T-helper 2 cell treated with Interferon-gamma antibody and Interleukin-4, amounts not matched to agents 5 μg/mL and 100 μg/mL, for 36 hours (primary cell): Measurements from ENCODE around the gene CERK.

Source experiments
- DNase-seq: peaks from one replicate; pipeline ENCODE4 v3.0.0; 2021; ENCODE audit warnings: low spot score
- H3K27ac Mint-ChIP-seq: one replicate; pipeline ENCODE4 v1.8.0; 2021; ENCODE audit warnings: mild to moderate bottlenecking, mixed read lengths
- H3K27me3 Mint-ChIP-seq: one replicate; pipeline ENCODE4 v1.8.0; 2021; ENCODE audit warnings: low read depth, mixed read lengths
- H3K36me3 Mint-ChIP-seq: one replicate; pipeline ENCODE4 v1.8.0; 2021; ENCODE audit warnings: low read depth, mixed read lengths
- H3K4me1 Mint-ChIP-seq: one replicate; pipeline ENCODE4 v1.8.0; 2021; ENCODE audit warnings: low read depth, mixed read lengths
- H3K4me3 Mint-ChIP-seq: one replicate; pipeline ENCODE4 v1.8.0; 2022; ENCODE audit warnings: mild to moderate bottlenecking, moderate library complexity, mixed read lengths
- H3K9me3 Mint-ChIP-seq: one replicate; pipeline ENCODE4 v1.8.0; 2021; ENCODE audit warnings: mixed read lengths

The CERK gene

GRCh38 chr22:46726066-46726985, 11.7 kb downstream of the CERK start:
- H3K27me3 Mint-ChIP-seq: no peaks in the 10 kb centered on the region
- no peak overlapping the region for H3K4me3 Mint-ChIP-seq
- peaks cover 5% of the 10 kb centered on the region for H3K4me1 Mint-ChIP-seq
- no peak overlapping the region for H3K27ac Mint-ChIP-seq
- H3K9me3 Mint-ChIP-seq: no peaks in the 10 kb centered on the region
- no peak for DNase-seq
- H3K36me3 Mint-ChIP-seq: peaks cover 24% of the 10 kb centered on the region

- no peak for DNase-seq
- Mint-ChIP-seq H3K36me3 (peaks cover 24% of the 10 kb centered on the region), H3K4me3 (no peak overlapping the region)
These were observed 13.0 kb downstream of the CERK start for GRCh38 chr22:46725096-46725495.

GRCh38 chr22:46723882-46724281, 14.2 kb downstream of the CERK start:
- no peak for DNase-seq
- peaks cover 32% of the 10 kb centered on the region for H3K36me3 Mint-ChIP-seq
- no peaks in the 10 kb centered on the region for H3K27me3 Mint-ChIP-seq
- H3K9me3 Mint-ChIP-seq: no peaks in the 10 kb centered on the region
- no peak overlapping the region for H3K4me3 Mint-ChIP-seq
- H3K4me1 Mint-ChIP-seq: no peaks in the 10 kb centered on the region
- H3K27ac Mint-ChIP-seq: no peak overlapping the region

More at GRCh38 chr22:46725096-46725495, 13.0 kb downstream of the CERK start:
- H3K9me3 Mint-ChIP-seq: no peaks in the 10 kb centered on the region
- H3K4me1 Mint-ChIP-seq: peaks cover 2% of the 10 kb centered on the region
- H3K27ac Mint-ChIP-seq: no peak overlapping the region
- no peaks in the 10 kb centered on the region for H3K27me3 Mint-ChIP-seq

- no peak overlapping the region for H3K27ac Mint-ChIP-seq
- no peak for DNase-seq
These were observed 16.5 kb downstream of the CERK start for GRCh38 chr22:46721501-46722085.

GRCh38 chr22:46719921-46720320, 18.1 kb downstream of the CERK start:
- Mint-ChIP-seq H3K36me3 (peaks cover 46% of the 10 kb centered on the region), H3K9me3 (no peaks in the 10 kb centered on the region), H3K27me3 (no peaks in the 10 kb centered on the region), H3K4me3 (no peak overlapping the region), H3K4me1 (no peaks in the 10 kb centered on the region), H3K27ac (no peak overlapping the region)
- DNase-seq: no peak

More at GRCh38 chr22:46721501-46722085, 16.5 kb downstream of the CERK start:
- Mint-ChIP-seq H3K4me3 (no peak overlapping the region), H3K9me3 (no peaks in the 10 kb centered on the region), H3K27me3 (no peaks in the 10 kb centered on the region), H3K36me3 (peaks cover 44% of the 10 kb centered on the region), H3K4me1 (no peaks in the 10 kb centered on the region)

DNA sequence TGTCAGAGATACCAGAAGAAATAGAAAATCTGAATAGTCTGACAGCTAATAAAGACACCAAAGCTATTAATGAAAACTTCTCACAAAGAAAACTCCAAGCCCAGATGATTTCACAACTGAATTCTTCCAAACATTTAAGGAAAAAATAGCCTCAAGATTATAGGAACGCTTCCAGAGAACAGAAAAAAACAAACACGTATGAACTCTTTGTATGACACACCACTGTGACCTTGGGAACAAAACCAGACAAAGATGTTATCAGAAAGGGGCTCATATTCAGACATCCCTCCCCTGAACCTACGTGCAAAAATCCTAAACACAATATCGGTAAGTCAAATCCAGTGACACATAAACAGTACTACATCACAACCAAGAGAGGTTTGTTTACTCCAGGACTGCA, 23.5 kb downstream of the CERK start:
- Mint-ChIP-seq H3K27ac (no peak overlapping the region), H3K27me3 (no peaks in the 10 kb centered on the region), H3K9me3 (no peaks in the 10 kb centered on the region), H3K36me3 (peaks cover 56% of the 10 kb centered on the region), H3K4me1 (no peaks in the 10 kb centered on the region), H3K4me3 (no peak overlapping the region)
- no peak for DNase-seq

DNA sequence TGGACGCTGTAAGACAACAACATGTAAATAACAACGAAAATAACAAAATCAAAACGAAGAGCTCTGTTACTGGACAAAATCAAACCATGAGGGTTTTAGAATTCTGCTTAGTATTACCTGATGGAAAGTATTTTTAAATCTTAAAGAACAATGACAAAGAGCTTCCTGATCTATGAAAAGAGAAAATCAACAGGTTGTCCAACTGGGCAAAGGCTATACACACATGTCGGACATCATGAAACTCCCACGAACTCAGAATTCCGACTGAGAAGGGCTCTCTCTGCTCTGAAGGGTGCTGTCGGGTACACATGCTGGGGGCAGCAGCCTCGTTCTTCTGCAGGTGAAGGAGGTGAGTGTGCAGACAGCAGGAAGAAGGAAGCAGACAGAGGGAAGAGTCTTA, 25.8 kb downstream of the CERK start:
- H3K27ac Mint-ChIP-seq: no peak overlapping the region

DNA sequence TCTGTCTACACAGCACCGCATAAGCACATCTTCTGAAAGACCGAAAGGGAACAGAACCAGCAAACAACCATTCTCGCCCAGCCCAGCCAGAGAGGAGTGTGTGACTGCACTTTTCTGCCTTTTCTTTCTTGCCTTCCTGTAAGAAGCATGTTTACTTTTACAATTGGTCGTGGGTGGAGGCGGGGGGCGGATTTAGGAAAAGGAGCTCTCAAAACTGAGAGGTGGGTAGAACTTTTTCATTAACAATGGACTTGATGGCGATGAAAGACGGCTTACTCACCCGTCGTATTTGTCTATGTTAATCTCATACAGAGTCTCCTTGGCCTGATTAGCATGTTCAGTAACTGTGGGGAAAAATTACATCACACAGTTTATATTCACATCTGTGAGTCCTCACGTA, 27.2 kb downstream of the CERK start:
- Mint-ChIP-seq H3K27ac (no peak overlapping the region), H3K9me3 (no peaks in the 10 kb centered on the region), H3K4me1 (no peaks in the 10 kb centered on the region), H3K4me3 (no peak overlapping the region), H3K27me3 (no peaks in the 10 kb centered on the region), H3K36me3 (peaks cover 66% of the 10 kb centered on the region)
- no peak for DNase-seq

More for the DNA sequence above, 25.8 kb downstream of the CERK start:
- DNase-seq: no peak
- Mint-ChIP-seq H3K4me1 (no peaks in the 10 kb centered on the region), H3K36me3 (peaks cover 56% of the 10 kb centered on the region), H3K27me3 (no peaks in the 10 kb centered on the region), H3K4me3 (no peak overlapping the region), H3K9me3 (no peaks in the 10 kb centered on the region)

DNA sequence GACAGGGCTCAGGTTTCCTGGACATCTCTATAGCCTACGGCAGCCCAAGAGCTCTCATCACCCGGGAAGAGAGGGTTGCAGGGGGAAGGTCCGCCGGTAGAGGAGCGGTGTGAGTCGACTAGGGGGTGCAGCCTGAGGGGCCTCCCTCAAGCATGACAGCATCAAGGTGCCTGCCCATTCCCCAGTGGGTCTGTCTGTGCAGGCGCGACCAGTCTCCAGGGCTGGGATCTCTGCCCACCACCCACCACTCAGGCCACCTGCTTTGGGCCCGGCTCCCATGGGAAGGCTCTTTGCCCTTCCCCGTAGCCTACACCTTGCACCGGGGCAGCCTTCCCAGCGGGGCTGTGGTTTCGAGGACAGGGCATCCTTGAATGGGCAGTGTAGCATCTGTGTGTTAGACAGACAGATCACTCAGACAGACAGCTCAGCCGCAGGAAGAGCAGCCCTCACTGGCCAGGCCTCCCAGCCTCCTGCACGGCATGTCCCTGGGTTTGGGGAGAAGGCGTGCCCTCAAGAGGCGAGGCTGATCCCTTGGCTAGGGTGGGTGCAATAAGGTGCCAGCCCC, 29.2 kb downstream of the CERK start:
- no peaks in the 10 kb centered on the region for H3K27me3 Mint-ChIP-seq
- H3K4me1 Mint-ChIP-seq: no peaks in the 10 kb centered on the region
- no peaks in the 10 kb centered on the region for H3K9me3 Mint-ChIP-seq
- H3K4me3 Mint-ChIP-seq: no peak overlapping the region
- no peak overlapping the region for H3K27ac Mint-ChIP-seq
- DNase-seq: no peak
- peaks cover 69% of the 10 kb centered on the region for H3K36me3 Mint-ChIP-seq

DNA sequence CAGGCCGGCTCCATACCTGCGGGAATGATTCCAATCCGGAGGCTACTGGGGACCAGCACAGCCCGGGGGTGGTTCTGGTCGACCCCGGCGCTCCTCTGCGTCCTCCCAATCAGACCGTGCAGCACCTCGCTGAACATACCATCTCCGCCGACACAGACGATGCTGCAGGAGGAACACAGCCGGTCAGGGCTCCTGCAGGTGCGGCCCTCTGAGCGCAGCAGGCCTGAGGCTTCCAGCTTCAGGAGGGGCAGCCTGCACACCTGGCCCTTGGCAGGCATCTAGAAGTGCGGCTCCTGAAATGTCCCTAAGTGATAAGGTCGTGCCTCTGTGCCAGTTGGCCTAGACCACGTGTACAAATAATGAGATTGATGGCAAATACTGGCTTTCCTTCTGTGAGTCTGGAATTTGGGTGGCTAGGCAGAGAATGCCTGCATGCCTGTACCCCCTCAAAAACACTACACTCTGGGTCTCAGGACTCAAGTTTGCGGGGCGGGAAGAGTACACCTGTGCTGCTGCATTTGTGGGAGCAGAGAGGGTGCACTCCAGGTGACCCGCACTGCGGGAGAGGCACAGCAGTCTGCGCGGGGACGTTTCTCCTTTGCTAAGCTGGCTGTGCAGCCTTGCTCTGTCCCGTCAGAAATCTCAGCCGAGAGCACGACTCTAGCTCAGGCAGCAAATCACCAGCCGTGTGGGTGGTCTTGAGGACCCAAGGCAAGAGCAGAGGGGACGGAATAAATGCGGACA, 30.1 kb downstream of the CERK start:
- no peaks in the 10 kb centered on the region for H3K9me3 Mint-ChIP-seq
- H3K4me3 Mint-ChIP-seq: no peak overlapping the region
- H3K27me3 Mint-ChIP-seq: no peaks in the 10 kb centered on the region
- no peaks in the 10 kb centered on the region for H3K4me1 Mint-ChIP-seq
- no peak for DNase-seq
- H3K36me3 Mint-ChIP-seq: peaks cover 70% of the 10 kb centered on the region
- H3K27ac Mint-ChIP-seq: no peak overlapping the region

DNA sequence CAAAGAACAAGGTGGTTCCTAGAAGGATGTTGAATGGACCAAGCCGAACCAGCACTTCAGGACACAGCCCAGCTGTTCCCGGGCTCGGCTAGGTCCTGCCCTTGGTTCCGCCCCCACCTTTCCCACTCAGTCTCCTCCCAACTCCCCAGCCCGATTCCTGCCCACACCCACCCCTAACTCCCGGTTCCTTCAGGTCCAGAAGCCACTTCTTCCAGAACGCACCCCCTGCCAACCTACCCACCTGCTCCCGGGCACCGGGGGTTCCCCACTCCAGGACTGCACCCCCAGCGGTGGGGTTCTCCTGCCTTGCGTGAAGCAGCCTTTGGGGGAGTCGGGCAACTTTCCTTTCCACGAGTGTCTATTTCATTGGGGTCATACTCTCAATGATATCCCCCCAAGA, 30.7 kb downstream of the CERK start:
- no peaks in the 10 kb centered on the region for H3K9me3 Mint-ChIP-seq
- no peaks in the 10 kb centered on the region for H3K4me1 Mint-ChIP-seq
- no peak for DNase-seq
- H3K27me3 Mint-ChIP-seq: no peaks in the 10 kb centered on the region
- H3K27ac Mint-ChIP-seq: no peak overlapping the region
- H3K4me3 Mint-ChIP-seq: no peak overlapping the region
- peaks cover 72% of the 10 kb centered on the region for H3K36me3 Mint-ChIP-seq

GRCh38 chr22:46706060-46706459, 32.0 kb downstream of the CERK start:
- Mint-ChIP-seq H3K27ac (no peak overlapping the region), H3K4me1 (no peaks in the 10 kb centered on the region), H3K9me3 (no peaks in the 10 kb centered on the region), H3K4me3 (no peak overlapping the region), H3K27me3 (no peaks in the 10 kb centered on the region), H3K36me3 (peaks cover 64% of the 10 kb centered on the region)
- no peak for DNase-seq

GRCh38 chr22:46703996-46704370, 34.1 kb downstream of the CERK start:
- no peaks in the 10 kb centered on the region for H3K27me3 Mint-ChIP-seq
- H3K4me3 Mint-ChIP-seq: no peak overlapping the region
- no peaks in the 10 kb centered on the region for H3K9me3 Mint-ChIP-seq
- no peak for DNase-seq
- H3K4me1 Mint-ChIP-seq: no peaks in the 10 kb centered on the region
- H3K36me3 Mint-ChIP-seq: peaks cover 58% of the 10 kb centered on the region
- H3K27ac Mint-ChIP-seq: no peak overlapping the region
